GM18951 (cell line): Measurements from ENCODE around the gene MIPOL1.
"Not testable (repeated sequence)": the region's sequence is repeated elsewhere in the genome, so short reads cannot be mapped to it uniquely, and the experiment has no call there.

Experiments
- POLR2A ChIP-seq: IDR thresholded peaks from 4 replicates; pipeline ENCODE4 v1.6.1; 2011; ENCODE audit warnings: mild to moderate bottlenecking; ENCODE audit not compliant: insufficient read length, insufficient read depth; ENCODE audit errors: extremely low read depth
- in situ Hi-C: fragments of 300-500 bp; cut with MboI; formaldehyde crosslinking; loops from one replicate; pipeline ENCODE4 v1.12.0; 2022; ENCODE audit warnings: low sequenced_read_pairs, mixed read lengths, inconsistent platforms; ENCODE audit not compliant: unreplicated experiment

Gene MIPOL1

DNA sequence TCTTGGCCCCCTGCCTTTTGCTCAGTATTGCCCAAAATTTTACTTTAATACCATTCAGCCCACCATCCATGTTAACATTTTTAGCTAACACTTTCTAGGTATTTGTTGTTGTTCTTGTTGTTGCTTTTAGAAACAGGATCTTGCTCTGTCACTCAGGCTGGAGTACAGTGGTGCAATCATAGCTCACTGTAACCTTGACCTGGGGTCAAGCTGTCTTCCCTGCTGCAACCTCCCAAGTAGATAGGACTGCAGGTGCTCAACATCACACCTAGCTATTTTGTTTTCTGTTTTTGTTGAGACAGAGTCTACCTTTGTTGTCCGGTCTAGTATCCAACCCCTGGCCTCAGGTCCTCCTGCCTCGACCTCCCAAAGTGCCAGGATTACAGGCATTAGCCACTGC, 4.0 kb downstream of the MIPOL1 start:
- no peak for TF ChIP-seq POLR2A
- in situ Hi-C loops: no loop called here

- in situ Hi-C loops: no loop called here
- no peak for TF ChIP-seq POLR2A
These were observed 4.5 kb downstream of the MIPOL1 start for GRCh38 chr14:37202265-37202664.

DNA sequence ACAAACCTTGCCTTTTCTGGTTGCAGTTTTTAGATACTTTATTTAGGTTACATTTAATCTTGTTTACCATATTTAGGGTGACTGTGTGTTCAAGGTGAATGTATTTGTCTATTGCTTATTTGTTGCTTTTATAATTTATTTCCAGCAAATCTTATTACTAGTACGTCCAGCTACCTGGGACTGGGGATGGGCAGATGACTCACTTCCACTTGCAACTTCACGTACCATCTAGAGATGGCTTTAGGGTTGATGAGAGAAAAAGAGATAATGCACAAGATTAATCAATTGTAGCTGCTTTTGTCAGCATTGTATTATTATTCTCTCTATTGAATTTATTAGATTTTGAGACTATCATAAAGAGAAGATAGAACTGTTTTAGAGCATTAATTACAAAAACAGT, 5.1 kb downstream of the MIPOL1 start:
- in situ Hi-C loops: no loop called here
- no peak for TF ChIP-seq POLR2A

DNA sequence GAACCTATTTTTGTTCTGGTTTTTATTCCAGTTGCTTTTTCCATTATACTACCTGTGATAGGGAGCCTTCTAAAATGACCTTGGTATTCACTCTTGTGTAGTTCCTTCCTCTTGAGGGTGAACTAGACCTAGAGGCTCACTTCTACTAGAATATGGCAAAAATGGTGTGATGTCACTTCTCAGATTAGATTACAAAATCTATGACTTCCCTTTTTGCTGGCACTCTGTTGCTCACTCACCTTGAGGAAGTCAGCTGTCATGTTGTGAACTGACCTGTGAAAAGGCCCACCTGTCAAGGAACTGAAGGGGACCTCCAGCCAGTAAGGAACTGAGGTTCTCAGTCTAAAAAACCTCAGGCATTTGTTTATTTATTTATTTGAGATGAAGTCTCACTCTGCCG, 5.7 kb downstream of the MIPOL1 start:
- no peak for TF ChIP-seq POLR2A
- in situ Hi-C loops: no loop called here

- in situ Hi-C loops: not testable (repeated sequence)
These were observed 8.2 kb downstream of the MIPOL1 start for GRCh38 chr14:37205623-37206605.

DNA sequence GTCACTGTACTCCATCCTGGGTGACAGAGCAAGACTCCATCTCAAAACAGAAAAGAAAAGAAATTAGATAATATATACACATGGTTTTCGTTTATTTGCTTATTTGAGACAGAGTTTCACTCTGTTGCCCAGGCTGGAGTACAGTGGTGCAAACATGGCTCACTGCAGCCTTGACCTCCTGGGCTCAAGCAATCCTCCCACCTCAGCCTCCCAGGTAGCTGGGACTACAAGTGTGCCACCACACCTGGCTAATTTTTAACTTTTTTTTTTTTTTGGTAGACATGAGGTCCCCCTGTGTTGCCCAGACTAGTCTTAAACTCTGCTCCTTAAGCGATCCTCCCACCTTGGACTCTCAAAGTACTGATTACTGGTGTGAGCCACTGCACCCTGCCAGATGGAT, 11.9 kb downstream of the MIPOL1 start:
- in situ Hi-C loops: not testable (repeated sequence)

DNA sequence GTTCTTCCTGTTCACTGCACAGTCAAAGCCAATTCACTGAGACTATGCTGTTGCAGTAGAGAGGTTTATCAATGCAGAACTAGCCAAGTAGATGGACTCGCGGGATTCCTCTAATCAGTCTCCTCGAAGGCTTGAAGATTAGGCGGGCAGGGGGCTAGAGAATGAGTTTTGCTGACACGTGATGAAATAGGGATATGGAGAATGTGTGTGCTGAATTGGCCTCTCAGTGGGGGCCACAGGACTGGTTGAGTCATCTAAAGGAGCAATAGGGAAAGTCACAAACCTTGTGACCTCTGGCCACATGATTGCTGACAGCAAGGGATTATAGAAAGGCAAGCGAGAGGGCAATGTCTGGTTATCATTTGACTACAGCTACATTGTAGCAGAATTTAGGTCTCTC, 12.7 kb downstream of the MIPOL1 start:
- in situ Hi-C loops: no loop called here
- TF ChIP-seq POLR2A: no peak

DNA sequence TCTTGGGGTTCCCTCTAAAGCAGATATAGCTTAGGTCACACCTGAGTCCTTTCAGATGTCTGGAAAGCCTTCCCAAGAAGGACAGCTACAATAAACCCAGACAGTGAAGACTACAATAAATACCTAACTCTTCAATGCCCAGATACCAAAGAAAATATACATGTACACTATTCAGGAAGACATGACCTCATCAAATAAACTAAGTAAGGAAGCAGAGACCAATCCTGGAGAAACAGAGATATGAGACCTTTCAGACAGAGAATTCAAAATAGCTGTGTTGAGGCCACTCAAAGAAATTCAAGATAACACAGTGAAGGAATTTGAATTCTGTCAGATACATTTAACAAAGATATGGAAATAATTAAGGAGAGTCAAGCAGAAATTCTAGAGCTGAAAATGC, 15.3 kb downstream of the MIPOL1 start:
- in situ Hi-C loops: no loop called here
- no peak for TF ChIP-seq POLR2A

GRCh38 chr14:37215345-37215744, 17.6 kb downstream of the MIPOL1 start:
- in situ Hi-C loops: no loop called here
- no peak for TF ChIP-seq POLR2A

DNA sequence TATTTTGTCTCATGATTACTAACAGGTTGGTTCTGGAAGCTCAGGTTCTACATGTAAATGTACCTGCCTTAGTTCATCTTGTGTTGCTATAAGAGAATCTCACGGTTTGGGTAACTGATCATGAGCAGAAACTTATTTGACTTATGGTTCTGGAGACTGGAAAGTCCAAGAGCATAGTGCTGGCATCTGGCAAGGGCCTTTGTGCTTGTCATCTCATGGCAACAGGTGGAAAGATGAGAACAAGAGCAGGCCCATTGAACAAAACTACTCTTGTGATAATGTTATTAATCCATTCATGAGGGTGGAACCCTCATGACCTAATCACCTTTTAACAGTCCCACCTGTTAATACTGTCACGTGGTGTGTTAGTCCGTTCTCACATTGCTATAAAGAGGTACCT, 23.3 kb downstream of the MIPOL1 start:
- in situ Hi-C loops: no loop called here
- no peak for TF ChIP-seq POLR2A

- TF ChIP-seq POLR2A: no peak
- in situ Hi-C loops: no loop called here
These were observed 26.3 kb downstream of the MIPOL1 start for GRCh38 chr14:37223947-37224474.

DNA sequence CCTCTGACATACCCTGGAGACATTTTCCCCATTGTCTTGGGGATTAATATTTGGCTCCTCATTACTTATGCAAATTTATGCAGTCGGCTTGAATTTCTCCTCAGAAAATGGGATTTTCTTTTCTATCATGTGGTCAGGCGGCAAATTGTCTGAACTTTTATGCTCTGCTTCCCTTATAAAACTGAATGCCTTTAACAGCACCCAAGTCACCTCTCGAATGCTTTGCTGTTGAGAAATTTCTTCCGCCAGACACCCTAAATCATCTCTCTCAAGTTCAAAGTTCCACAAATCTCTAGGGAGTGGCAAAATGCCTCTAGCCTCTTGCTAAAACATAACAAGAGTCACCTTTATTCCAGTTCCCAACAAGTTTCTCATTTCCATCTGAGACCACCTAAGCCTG, 27.9 kb downstream of the MIPOL1 start:
- in situ Hi-C loops: not testable (repeated sequence)

DNA sequence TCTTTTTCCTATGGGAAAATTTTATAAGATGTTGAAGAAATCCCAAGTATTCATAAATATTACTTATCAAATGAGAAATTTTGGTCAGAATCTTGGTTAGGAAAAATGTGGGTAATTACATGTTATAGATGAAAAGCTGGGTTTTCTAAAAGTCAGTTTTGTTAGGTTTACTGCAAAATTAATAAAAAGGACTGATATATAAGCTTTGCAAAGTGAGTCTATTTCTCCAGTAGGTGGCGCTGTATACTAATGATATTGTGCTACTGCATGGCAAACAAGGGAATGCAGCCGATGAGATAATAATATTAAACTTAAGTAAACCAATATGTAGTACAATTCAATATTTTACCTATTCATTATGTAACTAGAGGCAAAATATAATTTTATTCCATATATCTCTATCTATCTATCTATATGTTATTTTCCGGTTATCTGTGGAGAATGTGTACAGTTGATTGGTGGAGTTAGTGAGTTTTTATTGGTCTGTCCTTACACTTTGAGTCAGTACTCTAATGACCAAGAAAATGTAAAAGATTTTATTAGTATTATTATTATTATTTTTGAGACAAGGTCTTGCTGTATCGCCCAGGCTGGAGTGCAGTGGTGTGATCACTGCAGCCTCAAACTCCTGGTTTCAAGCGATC, 32.9 kb downstream of the MIPOL1 start:
- TF ChIP-seq POLR2A: no peak
- in situ Hi-C loops: no loop called here

- in situ Hi-C loops: no loop called here
- TF ChIP-seq POLR2A: no peak
These were observed 35.3 kb downstream of the MIPOL1 start for GRCh38 chr14:37232907-37233481.
